Left ventricle myocardium inferior (tissue), 1 donor: ENCODE results near the gene CACNA2D1. TPM values are rescaled to one million over a fixed set of nuclear protein-coding genes. Genes with fewer than 3 reads are reported as not detected.

Experiments
- DNase-seq: peaks from one replicate; pipeline ENCODE4 v3.0.0-alpha.2; 2020
- H3K27ac ChIP-seq: fragments of 200-600 bp; replicated peaks from 2 replicates; pipeline ENCODE4 v1.8.0; 2021
- H3K27me3 ChIP-seq: fragments of 200-600 bp; 2 replicates; pipeline ENCODE4 v1.8.0; 2021; ENCODE audit warnings: low read depth
- H3K36me3 ChIP-seq: fragments of 200-600 bp; 2 replicates; pipeline ENCODE4 v1.8.0; 2021
- H3K4me1 ChIP-seq: fragments of 200-600 bp; 2 replicates; pipeline ENCODE4 v1.8.0; 2021
- H3K4me3 ChIP-seq: fragments of 200-600 bp; 2 replicates; pipeline ENCODE4 v1.8.0; 2021; ENCODE audit warnings: mild to moderate bottlenecking, moderate library complexity
- H3K9me3 ChIP-seq: fragments of 200-600 bp; replicated peaks from 2 replicates; pipeline ENCODE4 v1.8.0; 2021
- CTCF ChIP-seq: fragments of 200-600 bp; IDR thresholded peaks from 2 replicates; pipeline ENCODE4 v1.8.0; 2021; ENCODE audit warnings: antibody characterized with exemption, mild to moderate bottlenecking, borderline replicate concordance
- intact Hi-C: fragments of 100-400 bp; cut with micrococcal nuclease; formaldehyde crosslinking; loops from one replicate; pipeline ENCODE4 v1.11.0; 2022
- total RNA-seq: library from RNA; stranded (reverse); fragmentation: NEBNext Ultra II Directional; extraction: Animal tissue kit (Norgen Biotek cat#: 25700); gene quantifications from one replicate; pipeline ENCODE4 v1.2.1, GENCODE V29; 2021
- donor health status: DM: no; HTN: yes; CAD: no; lungs with severe emphysema.

The CACNA2D1 gene
- total RNA-seq, 1 donor from 2014 or later = 64.6 TPM

- no peaks in the 10 kb centered on the region for H3K27me3 ChIP-seq
- DNase-seq = no peak
- no peak overlapping the region for H3K27ac ChIP-seq
- intact Hi-C loops = no loop called here
- H3K9me3 ChIP-seq = peaks cover 9% of the 10 kb centered on the region
- no peaks in the 10 kb centered on the region for H3K36me3 ChIP-seq
- no peak for TF ChIP-seq CTCF
- no peak overlapping the region for H3K4me3 ChIP-seq
- peaks cover 12% of the 10 kb centered on the region for H3K4me1 ChIP-seq
These were observed 270.7 kb downstream of the CACNA2D1 start for GRCh38 chr7:82172881-82173280.

GRCh38 chr7:82172017-82172416 is 271.6 kb downstream of the CACNA2D1 start:
- Histone ChIP-seq H3K27ac (no peak overlapping the region), H3K9me3 (peaks cover 9% of the 10 kb centered on the region), H3K4me3 (no peak overlapping the region), H3K27me3 (no peaks in the 10 kb centered on the region), H3K36me3 (no peaks in the 10 kb centered on the region), H3K4me1 (peaks cover 8% of the 10 kb centered on the region)
- no peak for TF ChIP-seq CTCF
- DNase-seq = no peak
- intact Hi-C loops = no loop called here

- Histone ChIP-seq H3K27me3 (no peaks in the 10 kb centered on the region), H3K4me1 (peaks cover 20% of the 10 kb centered on the region), H3K4me3 (no peak overlapping the region), H3K36me3 (no peaks in the 10 kb centered on the region), H3K27ac (no peak overlapping the region), H3K9me3 (peaks cover 9% of the 10 kb centered on the region)
- intact Hi-C loops = no loop called here
- TF ChIP-seq CTCF = no peak
- DNase-seq = no peak
These were observed 275.8 kb downstream of the CACNA2D1 start for GRCh38 chr7:82167558-82168314.

- H3K4me3 ChIP-seq = no peak overlapping the region
- intact Hi-C loops = no loop called here
These were observed 277.1 kb downstream of the CACNA2D1 start for GRCh38 chr7:82166260-82167015.

GRCh38 chr7:82164813-82165212 is 278.8 kb downstream of the CACNA2D1 start:
- TF ChIP-seq CTCF = peak; percentile 44
- no peaks in the 10 kb centered on the region for H3K9me3 ChIP-seq
- H3K4me1 ChIP-seq = peaks cover 20% of the 10 kb centered on the region
- H3K36me3 ChIP-seq = no peaks in the 10 kb centered on the region
- H3K4me3 ChIP-seq = no peak overlapping the region
- peak overlapping the region; percentile 17 for H3K27ac ChIP-seq
- no peak for DNase-seq
- H3K27me3 ChIP-seq = no peaks in the 10 kb centered on the region
- intact Hi-C loops = no loop called here

More at GRCh38 chr7:82166260-82167015, 277.1 kb downstream of the CACNA2D1 start:
- no peak for DNase-seq
- Histone ChIP-seq H3K4me1 (peaks cover 20% of the 10 kb centered on the region), H3K36me3 (no peaks in the 10 kb centered on the region), H3K27ac (no peak overlapping the region), H3K27me3 (no peaks in the 10 kb centered on the region), H3K9me3 (peaks cover 7% of the 10 kb centered on the region)
- TF ChIP-seq CTCF = no peak
